HG03025 (cell line): ENCODE data around the gene PNLIPRP2.

Experiments
- ATAC-seq: cut with Tn5 transposase; IDR thresholded peaks from one replicate; pipeline ENCODE4 v1.9.1; 2021; ENCODE audit warnings: mild to moderate bottlenecking, moderate library complexity; ENCODE audit not compliant: unreplicated experiment, low FRiP score

PNLIPRP2 gene

GRCh38 chr10:116676118-116676517 lies 55.4 kb downstream of the PNLIPRP2 start:
- ATAC-seq: no peak

GRCh38 chr10:116676633-116677032 lies 55.9 kb downstream of the PNLIPRP2 start:
- ATAC-seq: no peak

- no peak for ATAC-seq
Observed at GRCh38 chr10:116679351-116679750, 58.6 kb downstream of the PNLIPRP2 start.

GRCh38 chr10:116683166-116683565 lies 62.4 kb downstream of the PNLIPRP2 start:
- ATAC-seq: no peak

GRCh38 chr10:116683821-116684220 lies 63.1 kb downstream of the PNLIPRP2 start:
- ATAC-seq: no peak

- ATAC-seq: no peak
Observed at GRCh38 chr10:116684781-116685180, 64.0 kb downstream of the PNLIPRP2 start.

- no peak for ATAC-seq
Observed at GRCh38 chr10:116685807-116686206, 65.1 kb downstream of the PNLIPRP2 start.

GRCh38 chr10:116686632-116687031 lies 65.9 kb downstream of the PNLIPRP2 start:
- ATAC-seq: no peak

GRCh38 chr10:116687633-116688032 lies 66.9 kb downstream of the PNLIPRP2 start:
- no peak for ATAC-seq

- ATAC-seq: no peak
Observed at GRCh38 chr10:116688241-116688711, 67.5 kb downstream of the PNLIPRP2 start.

- no peak for ATAC-seq
Observed at GRCh38 chr10:116688741-116689495, 68.2 kb downstream of the PNLIPRP2 start.

GRCh38 chr10:116689744-116690143 lies 69.0 kb downstream of the PNLIPRP2 start:
- ATAC-seq: no peak

- ATAC-seq: no peak
Observed at GRCh38 chr10:116690356-116691322, 69.9 kb downstream of the PNLIPRP2 start.

GRCh38 chr10:116691635-116692034 lies 70.9 kb downstream of the PNLIPRP2 start:
- no peak for ATAC-seq

- ATAC-seq: no peak
Observed at GRCh38 chr10:116692225-116692624, 71.5 kb downstream of the PNLIPRP2 start.

- no peak for ATAC-seq
Observed at GRCh38 chr10:116694243-116694926, 73.6 kb downstream of the PNLIPRP2 start.
